HG02943 (cell line): ENCODE measurements around the gene ATL1.
A peak's percentile ranks its signal among the peaks of the same experiment; 100 is the strongest.

Experiments used
- ATAC-seq: cut with Tn5 transposase; IDR thresholded peaks from one replicate; pipeline ENCODE4 v1.9.1; 2021; ENCODE audit warnings: mild to moderate bottlenecking, low read depth, moderate library complexity; ENCODE audit not compliant: unreplicated experiment

ATL1 gene

GRCh38 chr14:50559990-50560930 is at the start of gene ATL1:
Gene ATL1 (plus strand): TSS chr14:50560145. CDS start chr14:50560266, 121 bp downstream.
- no peak for ATAC-seq

- no peak for ATAC-seq
Measured at GRCh38 chr14:50510157-50510556, 49.8 kb upstream of the ATL1 start.

- no peak for ATAC-seq
Measured at GRCh38 chr14:50512463-50512862, 47.5 kb upstream of the ATL1 start.

- ATAC-seq = no peak
Measured at GRCh38 chr14:50516091-50516490, 43.9 kb upstream of the ATL1 start.

- ATAC-seq = peak; percentile 65
Measured at GRCh38 chr14:50520947-50521815, 38.8 kb upstream of the ATL1 start.

GRCh38 chr14:50521912-50522341 is 38.0 kb upstream of the ATL1 start:
- no peak for ATAC-seq

- no peak for ATAC-seq
Measured at GRCh38 chr14:50523271-50524041, 36.5 kb upstream of the ATL1 start.

- ATAC-seq = no peak
Measured at GRCh38 chr14:50524060-50524459, 35.9 kb upstream of the ATL1 start.

- no peak for ATAC-seq
Measured at GRCh38 chr14:50524731-50525515, 35.0 kb upstream of the ATL1 start.

GRCh38 chr14:50528000-50528399 is 31.9 kb upstream of the ATL1 start:
- ATAC-seq = no peak

GRCh38 chr14:50529288-50530179 is 30.4 kb upstream of the ATL1 start:
- ATAC-seq = no peak

- ATAC-seq = no peak
Measured at GRCh38 chr14:50530358-50530757, 29.6 kb upstream of the ATL1 start.

- no peak for ATAC-seq
Measured at GRCh38 chr14:50530794-50531365, 29.1 kb upstream of the ATL1 start.

- peak; percentile 36 for ATAC-seq
Measured at GRCh38 chr14:50531595-50532501, 28.1 kb upstream of the ATL1 start.

GRCh38 chr14:50532502-50533240 is 27.3 kb upstream of the ATL1 start, which contains the start of gene MAP4K5:
Gene MAP4K5 (minus strand): TSS chr14:50532569. CDS start chr14:50532049, 520 bp downstream.
- peak; percentile 95 for ATAC-seq

GRCh38 chr14:50533241-50533705 is 26.7 kb upstream of the ATL1 start:
- ATAC-seq = no peak
